Sigmoid colon (tissue), 4 donors: ENCODE results near the gene PPFIA4.

ENCODE experiments used
- CTCF ChIP-seq, 4 experiments: fragments of 450-650 bp in 3 of 4; fragments of 200-600 bp in 1 of 4; IDR thresholded peaks; one replicate each; pipeline ENCODE4 v1.5.1; 2016 to 2019; ENCODE audit warnings: antibody characterized with exemption in 4 of 4, mild to moderate bottlenecking in 3 of 4, moderate library complexity in 2 of 4
- EP300 ChIP-seq, 4 donors: sonication (generic); formaldehyde crosslinking; IDR thresholded peaks; one replicate each; pipeline ENCODE4 v1.6.1; 2017; ENCODE audit warnings: antibody characterized with exemption in 4 of 4

- no peak for TF ChIP-seq CTCF (IDR thresholded peaks at IDR 0.05)
- TF ChIP-seq EP300 (IDR thresholded peaks at IDR 0.05) = no peak
Measured at GRCh38 chr1:203059485-203059884, 33.2 kb downstream of the PPFIA4 start.
